Ecto neural progenitor cell (in vitro differentiated cells): ENCODE results near the gene EPOP.
"Not testable (repeated sequence)": the region's sequence is repeated elsewhere in the genome, so short reads cannot be mapped to it uniquely, and the experiment has no call there.

Experiments
- DNase-seq: peaks from one replicate; pipeline ENCODE4 v3.0.0-alpha.2; 2018; ENCODE audit warnings: low spot score

EPOP gene

DNA sequence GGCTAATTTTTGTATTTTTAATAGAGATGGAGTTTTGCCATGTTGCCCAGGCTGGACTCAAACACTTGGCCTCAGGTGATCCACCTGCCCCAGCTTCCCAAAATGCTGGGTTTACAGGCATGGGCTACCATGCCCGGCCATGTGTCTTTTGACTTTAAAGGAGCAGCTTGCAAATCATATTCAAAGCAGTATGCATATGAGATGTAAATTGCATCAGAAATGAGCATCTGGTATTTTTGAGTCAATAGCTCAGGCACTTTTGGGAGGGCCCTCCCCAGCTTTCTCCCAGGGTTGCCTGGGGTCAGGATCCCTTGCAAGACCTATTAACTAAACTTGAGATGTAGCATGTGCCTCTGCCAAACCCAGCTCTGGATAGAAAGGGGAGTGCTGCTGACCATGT is 21.5 kb downstream of the EPOP start:
- DNase-seq = no peak

DNA sequence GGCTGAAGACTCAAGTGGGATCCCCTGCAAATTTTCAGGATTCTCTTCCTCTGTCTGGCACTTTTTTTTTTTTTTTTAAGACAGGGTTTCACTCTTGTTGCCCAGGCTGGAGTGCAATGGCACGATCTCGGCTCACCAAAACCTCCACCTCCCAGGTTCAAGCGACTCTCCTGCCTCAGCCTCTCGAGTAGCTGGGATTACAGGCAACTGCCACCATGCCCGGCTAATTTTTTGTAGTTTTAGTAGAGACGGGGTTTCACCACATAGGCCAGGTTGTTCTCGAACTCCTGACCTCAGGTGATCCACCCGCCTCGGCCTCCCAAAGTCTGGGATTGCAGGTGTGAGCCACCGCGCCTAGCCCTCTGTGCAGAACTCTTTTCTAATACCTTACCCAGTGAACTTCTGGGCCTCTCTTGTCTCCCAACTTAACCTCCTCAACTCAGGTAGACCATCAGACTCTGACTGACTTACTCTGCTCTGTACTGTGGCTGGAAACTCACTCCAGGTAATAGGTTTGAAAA is 24.0 kb downstream of the EPOP start:
- not testable (repeated sequence) for DNase-seq

DNA sequence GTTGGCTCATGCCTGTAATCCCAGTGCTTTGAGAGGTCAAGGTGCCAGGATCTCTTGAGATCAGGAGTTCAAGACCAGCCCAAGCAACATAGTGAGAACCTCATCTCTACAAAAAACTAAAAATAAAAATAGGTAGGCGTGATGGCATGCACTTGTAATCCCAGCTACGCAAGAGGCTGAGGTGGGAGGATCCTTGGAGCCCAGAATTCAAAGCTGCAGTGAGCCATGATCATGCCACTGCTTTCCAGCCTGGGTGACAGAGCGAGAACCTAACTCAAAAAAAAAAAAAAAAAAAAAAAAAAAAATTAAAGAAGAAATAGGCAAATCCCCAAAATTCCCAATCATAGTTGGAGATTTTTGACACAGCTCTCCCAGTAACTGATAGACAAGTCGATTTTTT is 36.8 kb downstream of the EPOP start:
- DNase-seq = no peak

DNA sequence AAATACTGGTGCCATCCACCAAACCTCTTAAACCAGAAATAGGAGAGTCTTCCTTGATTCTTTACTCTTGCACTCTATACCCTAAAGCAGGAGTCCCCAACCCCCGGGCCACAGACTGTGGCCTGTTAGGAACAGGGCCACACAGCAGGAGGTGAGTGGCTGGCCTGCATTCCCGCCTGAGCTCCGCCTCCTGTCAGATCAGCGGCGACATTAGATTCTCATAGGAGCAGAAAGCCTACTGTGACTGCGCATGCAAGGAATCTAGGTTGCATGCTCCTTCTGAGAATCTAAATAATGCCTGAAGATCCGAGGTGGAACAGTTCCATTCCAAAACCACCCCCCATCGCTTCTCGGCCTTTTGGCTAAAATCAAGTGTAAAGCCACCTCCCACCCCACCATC is 38.7 kb downstream of the EPOP start:
- peak; percentile 77 for DNase-seq

DNA sequence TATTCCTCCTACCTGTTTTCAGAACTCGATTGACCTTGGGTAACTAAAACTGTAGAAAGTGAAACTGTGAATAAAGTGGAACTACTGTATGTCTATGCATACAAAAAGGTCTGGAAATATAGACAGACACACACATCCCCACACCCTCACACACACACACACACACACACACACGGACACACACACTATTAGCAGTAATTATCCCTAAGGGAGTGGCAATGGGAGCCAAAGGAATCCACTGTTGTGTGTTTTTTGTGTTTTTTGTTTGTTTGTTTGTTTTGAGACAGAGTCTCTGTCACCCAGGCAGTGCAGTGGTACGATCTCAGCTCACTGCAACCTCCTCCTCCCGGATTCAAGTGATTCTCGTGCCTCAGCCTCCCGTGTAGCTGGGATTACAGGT is 42.4 kb downstream of the EPOP start:
- no peak for DNase-seq

DNA sequence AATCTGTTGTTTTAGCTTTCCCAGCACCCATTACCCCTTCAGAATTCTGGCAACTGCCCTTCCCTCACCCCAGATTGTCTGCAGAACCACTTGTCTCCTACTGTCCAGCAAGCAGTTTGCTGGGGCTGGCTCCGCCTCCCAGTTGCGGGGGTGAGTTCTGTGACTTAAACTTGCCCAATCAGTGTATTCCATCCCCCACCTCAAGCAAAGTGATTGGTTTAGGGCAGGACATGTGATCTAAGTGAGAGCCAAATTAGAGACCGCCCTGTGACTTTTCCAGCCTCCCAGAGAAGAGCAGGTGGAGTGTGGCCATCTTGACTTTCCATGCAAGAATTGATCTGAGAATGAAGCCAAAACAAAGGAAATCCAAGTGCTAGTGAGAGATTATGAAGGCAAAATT is 46.3 kb downstream of the EPOP start:
- peak; percentile 68 for DNase-seq

DNA sequence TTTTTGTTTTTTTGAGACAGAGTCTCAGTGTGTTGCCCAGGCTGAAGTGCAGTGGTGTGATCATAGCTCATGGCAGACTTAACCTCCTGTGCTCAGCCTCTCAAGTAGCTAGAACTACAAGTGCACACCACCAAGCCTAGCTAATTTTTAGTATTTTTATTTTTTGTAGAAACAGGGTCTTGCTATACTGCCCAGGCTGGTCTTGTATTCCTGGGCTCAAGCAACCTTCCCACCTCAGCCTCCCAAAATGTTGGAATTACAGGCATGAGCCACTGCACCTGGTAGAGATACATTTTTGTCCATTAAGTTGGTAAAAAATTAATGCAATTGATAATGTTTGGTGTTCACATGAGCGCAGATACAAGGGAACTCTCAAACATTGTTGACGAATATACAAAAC is 46.8 kb downstream of the EPOP start:
- no peak for DNase-seq

DNA sequence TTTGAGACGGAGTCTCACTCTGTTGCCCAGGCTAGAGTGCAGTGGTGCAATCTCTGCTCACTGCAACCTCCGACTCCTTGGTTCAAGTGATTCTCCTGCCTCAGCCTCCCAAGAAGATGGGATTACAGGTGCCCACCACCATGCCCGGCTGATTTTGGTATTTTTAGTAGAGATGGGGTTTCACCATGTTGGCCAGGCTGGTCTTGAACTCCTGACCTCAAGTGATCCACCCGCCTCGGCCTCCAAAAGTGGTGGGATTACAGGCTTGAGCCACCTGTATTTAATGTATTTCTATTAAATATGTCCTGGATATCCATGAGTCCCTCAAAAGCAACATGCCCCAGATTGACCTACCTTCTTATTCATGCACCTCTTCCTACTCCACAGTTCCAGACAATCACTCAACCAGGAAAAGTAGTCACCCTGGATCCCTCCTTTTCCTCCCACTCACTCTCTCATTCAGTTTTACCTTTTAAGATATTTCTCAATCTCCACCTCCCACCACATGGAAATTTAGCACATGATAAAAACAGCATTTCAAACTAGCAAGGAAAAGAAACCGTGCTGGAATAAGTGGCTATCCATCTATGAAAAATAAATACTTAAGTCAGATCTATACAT is 48.0 kb downstream of the EPOP start:
- DNase-seq = not testable (repeated sequence)

DNA sequence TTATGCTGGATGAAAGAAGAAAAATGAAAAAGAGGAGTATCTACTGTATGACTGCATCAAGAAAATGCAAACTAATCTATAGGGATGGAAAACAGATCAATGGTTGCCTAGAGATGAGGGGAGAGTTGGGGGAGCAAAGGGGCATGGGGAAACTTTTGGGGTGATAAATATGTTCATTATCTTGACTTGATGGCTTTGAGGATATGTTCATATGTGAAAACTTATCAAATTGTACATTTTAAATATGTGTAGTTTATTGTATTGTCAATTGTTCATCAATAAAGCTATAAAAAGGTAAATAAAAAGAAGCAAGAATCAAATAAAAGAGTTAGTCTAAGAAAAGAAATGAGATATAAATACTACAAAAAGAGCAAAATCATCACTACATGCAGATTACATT is 49.3 kb downstream of the EPOP start:
- DNase-seq = no peak

DNA sequence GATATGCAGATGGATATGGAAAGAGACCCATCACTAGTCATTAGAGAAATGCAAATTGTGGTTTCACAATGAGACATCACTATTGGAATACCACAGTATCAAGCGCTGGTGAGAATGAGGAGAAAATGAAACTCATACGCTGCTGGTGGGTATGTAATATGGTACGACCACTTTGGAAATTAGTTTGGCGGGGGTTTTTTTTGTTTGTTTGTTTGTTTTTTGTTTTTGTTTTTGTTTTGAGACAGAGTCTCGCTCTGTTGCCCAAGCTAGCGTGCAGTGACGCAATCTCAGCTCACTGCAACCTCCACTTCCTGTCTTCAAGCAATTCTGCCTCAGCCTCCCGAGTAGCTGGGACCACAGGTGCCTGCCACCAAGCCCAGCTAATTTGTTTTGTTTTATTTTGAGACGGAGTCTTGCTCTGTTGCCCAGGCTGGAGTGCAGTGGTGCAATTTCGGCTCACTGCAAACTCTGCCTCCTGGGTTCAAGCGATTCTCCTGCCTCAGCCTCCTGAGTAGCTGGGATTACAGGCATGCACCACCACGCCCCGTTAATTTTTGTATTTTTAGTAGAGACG is 49.9 kb downstream of the EPOP start:
- DNase-seq = not testable (repeated sequence)
